Measurements from ENCODE around the gene UBE2I. TPM values are rescaled to one million over a fixed set of nuclear protein-coding genes. Genes with fewer than 3 reads are reported as not detected.
"Not testable (repeated sequence)": the region's sequence is repeated elsewhere in the genome, so short reads cannot be mapped to it uniquely, and the experiment has no call there.

UBE2I gene
- total RNA-seq, 2 experiments from 2014 or later: 122 to 323 TPM

GRCh38 chr16:1326391-1326790 lies 17.0 kb downstream of the UBE2I start:
- Histone ChIP-seq H3K9me3 (ENCODE audit: low read length) (no peaks in the 10 kb centered on the region), H3K4me2 (ENCODE audit: low read length) (no peak overlapping the region), H2AFZ (ENCODE audit: low read length) (no peak overlapping the region), H3K36me3 (ENCODE audit: insufficient read depth, low read length) (peaks cover 45% of the 10 kb centered on the region), H3K27ac (ENCODE audit: low read depth, low read length, poor library complexity, severe bottlenecking) (no peak overlapping the region), H3K79me2 (ENCODE audit: insufficient read depth, low read depth, low read length) (no peaks in the 10 kb centered on the region), H3K9me2 (ENCODE audit: insufficient read depth, low read length) (no peaks in the 10 kb centered on the region), H3K4me1 (ENCODE audit: insufficient read depth, low read length, poor library complexity, severe bottlenecking) (peaks cover 6% of the 10 kb centered on the region), H4K20me1 (ENCODE audit: insufficient read depth, low read length) (no peaks in the 10 kb centered on the region), H3K4me3 (ENCODE audit: low read depth, low read length, poor library complexity, severe bottlenecking) (no peak overlapping the region)
- no TSS peak for BruUV-seq (replicated peaks)
- CTCF ChIA-PET (ENCODE audit: unreplicated experiment): no interaction called here
- DNase-seq (ENCODE audit: low spot score): no peak
- POLR2A ChIA-PET: no interaction called here
- TF ChIP-seq CTCF (conservative IDR thresholded peaks at IDR 0.05; ENCODE audit: low read length): no peak
- TF ChIP-seq EZH2phosphoT487 (IDR thresholded peaks at IDR 0.05; ENCODE audit: borderline replicate concordance, low read depth, low read length): no peak
- intact Hi-C loops (cut with micrococcal nuclease; ENCODE audit: unreplicated experiment): no loop called here

GRCh38 chr16:1326946-1327618 lies 17.6 kb downstream of the UBE2I start:
- CTCF ChIA-PET (ENCODE audit: unreplicated experiment): no interaction called here
- Histone ChIP-seq H3K9me2 (ENCODE audit: insufficient read depth, low read length) (no peaks in the 10 kb centered on the region), H3K4me3 (ENCODE audit: low read depth, low read length, poor library complexity, severe bottlenecking) (no peak overlapping the region), H3K79me2 (ENCODE audit: insufficient read depth, low read depth, low read length) (no peaks in the 10 kb centered on the region), H3K27ac (ENCODE audit: low read depth, low read length, poor library complexity, severe bottlenecking) (no peak overlapping the region), H3K36me3 (ENCODE audit: insufficient read depth, low read length) (peaks cover 38% of the 10 kb centered on the region), H3K4me1 (ENCODE audit: insufficient read depth, low read length, poor library complexity, severe bottlenecking) (peaks cover 13% of the 10 kb centered on the region), H3K4me2 (ENCODE audit: low read length) (no peak overlapping the region), H3K9me3 (ENCODE audit: low read length) (no peaks in the 10 kb centered on the region), H2AFZ (ENCODE audit: low read length) (no peak overlapping the region), H4K20me1 (ENCODE audit: insufficient read depth, low read length) (no peaks in the 10 kb centered on the region)
- intact Hi-C loops (cut with micrococcal nuclease; ENCODE audit: unreplicated experiment): no loop called here
- POLR2A ChIA-PET: no interaction called here
- TF ChIP-seq CTCF (conservative IDR thresholded peaks at IDR 0.05; ENCODE audit: low read length) (no peak), EZH2phosphoT487 (IDR thresholded peaks at IDR 0.05; ENCODE audit: borderline replicate concordance, low read depth, low read length) (no peak)
- BruUV-seq (replicated peaks): no TSS peak
- no peak for DNase-seq (ENCODE audit: low spot score)

- peaks cover 33% of the 10 kb centered on the region for H3K36me3 ChIP-seq (ENCODE audit: insufficient read depth, low read length)
- no peak for DNase-seq (ENCODE audit: low spot score)
- CTCF ChIA-PET (ENCODE audit: unreplicated experiment): no interaction called here
- H3K9me3 ChIP-seq (ENCODE audit: low read length): no peaks in the 10 kb centered on the region
- BruUV-seq (replicated peaks): no TSS peak
- no peak for TF ChIP-seq CTCF (conservative IDR thresholded peaks at IDR 0.05; ENCODE audit: low read length)
- TF ChIP-seq EZH2phosphoT487 (IDR thresholded peaks at IDR 0.05; ENCODE audit: borderline replicate concordance, low read depth, low read length): no peak
- peaks cover 18% of the 10 kb centered on the region for H3K4me1 ChIP-seq (ENCODE audit: insufficient read depth, low read length, poor library complexity, severe bottlenecking)
- H3K27ac ChIP-seq (ENCODE audit: low read depth, low read length, poor library complexity, severe bottlenecking): no peak overlapping the region
- no peak overlapping the region for H2AFZ ChIP-seq (ENCODE audit: low read length)
- no peaks in the 10 kb centered on the region for H4K20me1 ChIP-seq (ENCODE audit: insufficient read depth, low read length)
- intact Hi-C loops (cut with micrococcal nuclease; ENCODE audit: unreplicated experiment): no loop called here
- no peaks in the 10 kb centered on the region for H3K79me2 ChIP-seq (ENCODE audit: insufficient read depth, low read depth, low read length)
- no peaks in the 10 kb centered on the region for H3K9me2 ChIP-seq (ENCODE audit: insufficient read depth, low read length)
- POLR2A ChIA-PET: no interaction called here
- H3K4me3 ChIP-seq (ENCODE audit: low read depth, low read length, poor library complexity, severe bottlenecking): no peak overlapping the region
- no peak overlapping the region for H3K4me2 ChIP-seq (ENCODE audit: low read length)
Observed at GRCh38 chr16:1327619-1327947, 18.1 kb downstream of the UBE2I start.

GRCh38 chr16:1328136-1328535 lies 18.7 kb downstream of the UBE2I start:
- H4K20me1 ChIP-seq (ENCODE audit: insufficient read depth, low read length); H3K27ac ChIP-seq (ENCODE audit: low read depth, low read length, poor library complexity, severe bottlenecking); H3K9me3 ChIP-seq (ENCODE audit: low read length); POLR2A ChIA-PET; intact Hi-C loops (cut with micrococcal nuclease; ENCODE audit: unreplicated experiment); CTCF ChIA-PET (ENCODE audit: unreplicated experiment); H3K4me3 ChIP-seq (ENCODE audit: low read depth, low read length, poor library complexity, severe bottlenecking); H2AFZ ChIP-seq (ENCODE audit: low read length); H3K79me2 ChIP-seq (ENCODE audit: insufficient read depth, low read depth, low read length); H3K4me2 ChIP-seq (ENCODE audit: low read length); H3K9me2 ChIP-seq (ENCODE audit: insufficient read depth, low read length); BruUV-seq (replicated peaks); DNase-seq (ENCODE audit: low spot score): not testable (repeated sequence)
- Histone ChIP-seq H3K36me3 (ENCODE audit: insufficient read depth, low read length) (peaks cover 30% of the 10 kb centered on the region), H3K4me1 (ENCODE audit: insufficient read depth, low read length, poor library complexity, severe bottlenecking) (peaks cover 24% of the 10 kb centered on the region)

Data from OCI-LY7 (cell line).